ENCODE data around the gene MAP2K3. TPM values are rescaled to one million over a fixed set of nuclear protein-coding genes. Genes with fewer than 3 reads are reported as not detected.

The MAP2K3 gene
- total RNA-seq, 4 donors from 2014 or later = 44.4 to 148 (median 59.6) TPM

DNA sequence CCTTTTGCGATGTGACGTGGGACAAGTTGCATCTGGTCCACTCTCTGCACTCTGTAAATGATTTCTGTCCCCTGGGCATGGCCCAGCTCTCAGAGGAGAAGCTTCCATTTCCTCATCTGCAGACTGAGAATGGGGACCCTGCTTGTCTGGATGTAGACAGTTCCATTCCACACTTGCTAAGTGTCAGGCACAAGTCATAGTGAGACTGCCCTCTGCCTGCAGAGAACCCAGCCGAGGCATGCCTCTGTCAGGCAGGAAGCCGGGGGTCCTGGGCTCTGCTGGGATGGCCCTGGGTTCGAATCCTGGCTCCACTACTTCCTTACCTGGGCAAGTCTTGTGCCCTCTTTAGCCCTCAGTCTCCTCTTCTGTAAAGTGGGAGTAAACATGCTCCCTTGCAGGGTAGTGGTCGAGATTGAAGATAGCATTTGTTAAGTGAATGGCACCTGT, 4.1 kb downstream of the MAP2K3 start:
- 24% methylated on average over 6 of the region's 6 CpGs; no CpG with 5 or more reads in 1 of the 2 donors for WGBS, 2 donors (ENCODE audit: low coverage in 1 of 2)
- in situ Hi-C loops (cut with MboI; ENCODE audit: low pct_ligation_motif_present in 1 of 4, low pct_unique_long_range_greater_than_20kb in 1 of 4, low sequenced_read_pairs in 3 of 4) = no loop called here
- DNase-seq = no peak

DNA sequence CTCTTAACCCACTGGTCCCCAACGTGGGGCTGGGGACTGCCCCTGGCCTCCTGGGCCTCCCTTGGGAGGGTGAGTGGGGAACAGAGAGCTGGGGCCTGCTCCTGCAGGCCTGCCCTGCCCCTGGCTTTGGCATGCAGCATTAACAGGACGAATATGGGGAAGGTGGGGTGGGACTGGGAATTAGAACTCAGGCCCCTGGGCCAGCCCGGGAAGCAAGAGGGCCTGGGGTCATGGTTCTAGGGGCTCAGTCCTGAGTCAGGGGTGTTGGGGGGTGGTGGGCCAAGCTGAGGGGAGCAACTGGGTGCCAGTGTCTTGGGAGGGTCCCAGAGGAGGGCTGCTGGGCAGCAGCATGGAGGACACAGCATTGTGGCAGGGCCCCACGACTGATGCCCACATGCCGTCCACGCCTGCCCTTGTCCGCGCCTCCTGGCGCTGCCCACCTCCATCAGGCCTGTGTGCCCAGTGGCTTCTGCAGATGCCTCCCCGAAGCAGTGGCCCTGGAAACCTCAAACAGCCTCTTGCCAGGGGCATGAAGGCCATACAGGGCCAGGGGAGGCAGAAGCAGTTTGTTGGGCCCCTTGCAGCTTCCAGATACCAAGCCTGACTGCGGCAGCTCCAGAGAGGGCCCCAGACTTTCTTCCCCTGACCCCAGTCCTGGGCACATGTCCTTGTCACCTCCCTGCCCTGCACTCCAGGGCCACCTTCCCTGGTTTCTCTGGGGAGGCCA, 4.8 kb downstream of the MAP2K3 start:
- intact Hi-C loops (cut with DNase I; ENCODE audit: low total_unique reads) = loop anchor here (5.0 to 10.0 kb wide), 2 partner anchors 162 to 225 kb away; partner anchors contain the start of gene DHRS7B

More for the DNA sequence above, 4.1 kb downstream of the MAP2K3 start:
- Histone ChIP-seq H3K36me3 (no peaks in the 10 kb centered on the region), H3K27ac (peak overlapping the region; percentile 98 to 99 (median 98)), H3K27me3 (no peaks in the 10 kb centered on the region), H3K4me3 (peak overlapping the region in 1 of 4 donors; percentile 97), H3K4me1 (peaks cover 36 to 48% (median 47%) of the 10 kb centered on the region in 4 donors), H3K9me3 (no peaks in the 10 kb centered on the region)
- no peak for TF ChIP-seq POLR2AphosphoS5 (IDR thresholded peaks at IDR 0.05)
- no peak for TF ChIP-seq POLR2A (IDR thresholded peaks at IDR 0.05)
- no peak for TF ChIP-seq EP300 (IDR thresholded peaks at IDR 0.05; ENCODE audit: low read depth)
- TF ChIP-seq, protein P1, sequence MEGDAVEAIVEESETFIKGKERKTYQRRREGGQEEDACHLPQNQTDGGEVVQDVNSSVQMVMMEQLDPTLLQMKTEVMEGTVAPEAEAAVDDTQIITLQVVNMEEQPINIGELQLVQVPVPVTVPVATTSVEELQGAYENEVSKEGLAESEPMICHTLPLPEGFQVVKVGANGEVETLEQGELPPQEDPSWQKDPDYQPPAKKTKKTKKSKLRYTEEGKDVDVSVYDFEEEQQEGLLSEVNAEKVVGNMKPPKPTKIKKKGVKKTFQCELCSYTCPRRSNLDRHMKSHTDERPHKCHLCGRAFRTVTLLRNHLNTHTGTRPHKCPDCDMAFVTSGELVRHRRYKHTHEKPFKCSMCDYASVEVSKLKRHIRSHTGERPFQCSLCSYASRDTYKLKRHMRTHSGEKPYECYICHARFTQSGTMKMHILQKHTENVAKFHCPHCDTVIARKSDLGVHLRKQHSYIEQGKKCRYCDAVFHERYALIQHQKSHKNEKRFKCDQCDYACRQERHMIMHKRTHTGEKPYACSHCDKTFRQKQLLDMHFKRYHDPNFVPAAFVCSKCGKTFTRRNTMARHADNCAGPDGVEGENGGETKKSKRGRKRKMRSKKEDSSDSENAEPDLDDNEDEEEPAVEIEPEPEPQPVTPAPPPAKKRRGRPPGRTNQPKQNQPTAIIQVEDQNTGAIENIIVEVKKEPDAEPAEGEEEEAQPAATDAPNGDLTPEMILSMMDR (IDR thresholded peaks at IDR 0.05) = no peak
- intact Hi-C loops (cut with DNase I; ENCODE audit: low total_unique reads) = loop anchor here (5.0 to 10.0 kb wide), 2 partner anchors 161 to 226 kb away; partner anchors contain the start of gene DHRS7B

DNA sequence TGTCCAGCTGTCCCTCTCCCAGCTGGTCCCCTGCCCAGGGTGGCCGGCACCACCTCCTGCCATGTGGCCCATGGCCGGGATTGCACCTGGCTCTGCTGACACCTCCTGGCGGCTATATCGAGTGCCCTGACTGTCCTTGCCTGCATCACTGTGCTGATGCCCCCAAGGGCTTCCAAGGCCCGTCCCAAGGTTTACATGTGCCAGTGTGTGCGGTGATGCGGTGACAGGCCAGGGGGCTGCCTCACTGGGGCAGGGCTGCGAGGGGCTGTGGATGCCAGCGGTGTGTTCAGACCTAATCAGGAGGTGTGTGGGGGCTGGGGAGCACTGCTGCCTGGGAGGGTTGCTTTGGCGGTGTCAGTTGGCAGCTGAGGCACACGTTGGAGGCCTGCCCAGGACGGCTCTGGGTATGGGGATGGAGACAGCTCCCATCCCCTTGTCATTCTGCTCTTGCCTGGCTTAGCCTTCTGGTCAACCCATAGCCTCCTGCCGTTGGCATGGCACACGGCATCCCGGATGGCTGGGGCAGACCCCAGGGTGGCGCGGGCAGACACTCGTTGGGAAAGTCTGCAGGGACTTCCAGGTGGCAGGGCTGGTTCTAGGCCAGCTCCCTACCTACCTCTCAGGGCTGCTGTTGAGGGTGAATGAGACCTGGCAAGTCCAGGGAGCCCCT, 5.5 kb downstream of the MAP2K3 start:
- H3K9me3 ChIP-seq = no peaks in the 10 kb centered on the region
- H3K36me3 ChIP-seq = no peaks in the 10 kb centered on the region
- no peak overlapping the region for H3K4me3 ChIP-seq
- WGBS, 2 donors (ENCODE audit: low coverage in 1 of 2) = 66 to 100% methylated on average over 1 to 18 of the region's 18 CpGs
- TF ChIP-seq, protein P1 (IDR thresholded peaks at IDR 0.05) = no peak
- no peak for TF ChIP-seq POLR2A (IDR thresholded peaks at IDR 0.05)
- TF ChIP-seq EP300 (IDR thresholded peaks at IDR 0.05; ENCODE audit: low read depth) = no peak
- no peak for DNase-seq
- intact Hi-C loops (cut with DNase I; ENCODE audit: low total_unique reads) = loop anchor here (5.0 to 10.0 kb wide), 2 partner anchors 163 to 225 kb away; partner anchors contain the start of gene DHRS7B
- peaks cover 36 to 45% (median 43%) of the 10 kb centered on the region in 4 donors for H3K4me1 ChIP-seq
- no peaks in the 10 kb centered on the region for H3K27me3 ChIP-seq
- in situ Hi-C loops (cut with MboI; ENCODE audit: low pct_ligation_motif_present in 1 of 4, low pct_unique_long_range_greater_than_20kb in 1 of 4, low sequenced_read_pairs in 3 of 4) = no loop called here
- H3K27ac ChIP-seq = peak overlapping the region; percentile 98 to 99 (median 98)

More for the DNA sequence above, 4.8 kb downstream of the MAP2K3 start:
- H3K9me3 ChIP-seq = no peaks in the 10 kb centered on the region
- H3K27me3 ChIP-seq = no peaks in the 10 kb centered on the region
- peak overlapping the region; percentile 98 to 99 (median 98) for H3K27ac ChIP-seq
- TF ChIP-seq POLR2AphosphoS5 (IDR thresholded peaks at IDR 0.05) (no peak), POLR2A (IDR thresholded peaks at IDR 0.05) (no peak), EP300 (IDR thresholded peaks at IDR 0.05; ENCODE audit: low read depth) (no peak)
- TF ChIP-seq, protein P1 (IDR thresholded peaks at IDR 0.05) = no peak
- H3K36me3 ChIP-seq = no peaks in the 10 kb centered on the region
- 83% methylated on average over 11 of the region's 11 CpGs; no CpG with 5 or more reads in 1 of the 2 donors for WGBS, 2 donors (ENCODE audit: low coverage in 1 of 2)
- H3K4me1 ChIP-seq = peaks cover 36 to 44% (median 42%) of the 10 kb centered on the region in 4 donors
- H3K4me3 ChIP-seq = no peak overlapping the region
- no peak for DNase-seq
- in situ Hi-C loops (cut with MboI; ENCODE audit: low pct_ligation_motif_present in 1 of 4, low pct_unique_long_range_greater_than_20kb in 1 of 4, low sequenced_read_pairs in 3 of 4) = no loop called here

- H3K27me3 ChIP-seq = no peaks in the 10 kb centered on the region
- no peak for TF ChIP-seq POLR2AphosphoS5 (IDR thresholded peaks at IDR 0.05)
- TF ChIP-seq, protein P1 (IDR thresholded peaks at IDR 0.05) = no peak
- no peak for TF ChIP-seq POLR2A (IDR thresholded peaks at IDR 0.05)
- TF ChIP-seq EP300 (IDR thresholded peaks at IDR 0.05; ENCODE audit: low read depth) = no peak
- H3K27ac ChIP-seq = no peak overlapping the region
- no peaks in the 10 kb centered on the region for H3K36me3 ChIP-seq
- intact Hi-C loops (cut with DNase I; ENCODE audit: low total_unique reads) (no loop called here), in situ Hi-C loops (cut with MboI; ENCODE audit: low pct_ligation_motif_present in 1 of 4, low pct_unique_long_range_greater_than_20kb in 1 of 4, low sequenced_read_pairs in 3 of 4) (no loop called here)
- WGBS, 2 donors (ENCODE audit: low coverage in 1 of 2) = 71% methylated on average over 3 to 10 of the region's 10 CpGs
- H3K4me1 ChIP-seq = peaks cover 36 to 51% (median 37%) of the 10 kb centered on the region in 4 donors
- H3K9me3 ChIP-seq = no peaks in the 10 kb centered on the region
- DNase-seq = no peak
- H3K4me3 ChIP-seq = no peak overlapping the region
Observed at GRCh38 chr17:21291357-21291756, 6.8 kb downstream of the MAP2K3 start.

Data from transverse colon (tissue), 4 donors.